22Rv1 (cell line): ENCODE measurements around the gene OR52D1.

Experiments used
- H3K27ac ChIP-seq: fragments of 450-650 bp; 2 replicates; pipeline ENCODE4 v1.5.1; 2017
- ZFX ChIP-seq: fragments of 450-650 bp; IDR thresholded peaks from 2 replicates; pipeline ENCODE4 v1.6.1; 2017; ENCODE audit warnings: antibody characterized with exemption, borderline replicate concordance
- TF ChIP-seq, protein P1 (sequence below): fragments of 450-650 bp; IDR thresholded peaks from 2 replicates; pipeline ENCODE4 v1.5.1; 2017; ENCODE audit warnings: mild to moderate bottlenecking

OR52D1 gene

DNA sequence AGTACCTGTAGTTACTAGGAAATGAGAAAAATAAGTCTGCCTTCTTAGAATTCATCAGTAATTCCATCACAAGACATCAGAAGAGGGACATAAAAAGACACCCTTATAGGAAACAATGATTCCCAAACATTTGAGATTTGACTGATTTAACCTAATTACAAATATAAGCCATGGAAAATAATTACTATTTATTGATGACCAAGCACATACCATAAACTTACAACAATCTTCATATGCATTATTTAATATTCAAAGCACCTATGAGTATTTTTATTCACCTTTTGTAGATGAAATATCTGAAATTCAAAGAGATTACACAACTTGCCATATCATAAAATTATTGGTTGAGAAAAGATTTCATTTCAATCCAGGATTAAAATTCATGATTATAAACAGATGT lies 14.6 kb upstream of the OR52D1 start:
- TF ChIP-seq ZFX, result no peak
- TF ChIP-seq, protein P1, sequence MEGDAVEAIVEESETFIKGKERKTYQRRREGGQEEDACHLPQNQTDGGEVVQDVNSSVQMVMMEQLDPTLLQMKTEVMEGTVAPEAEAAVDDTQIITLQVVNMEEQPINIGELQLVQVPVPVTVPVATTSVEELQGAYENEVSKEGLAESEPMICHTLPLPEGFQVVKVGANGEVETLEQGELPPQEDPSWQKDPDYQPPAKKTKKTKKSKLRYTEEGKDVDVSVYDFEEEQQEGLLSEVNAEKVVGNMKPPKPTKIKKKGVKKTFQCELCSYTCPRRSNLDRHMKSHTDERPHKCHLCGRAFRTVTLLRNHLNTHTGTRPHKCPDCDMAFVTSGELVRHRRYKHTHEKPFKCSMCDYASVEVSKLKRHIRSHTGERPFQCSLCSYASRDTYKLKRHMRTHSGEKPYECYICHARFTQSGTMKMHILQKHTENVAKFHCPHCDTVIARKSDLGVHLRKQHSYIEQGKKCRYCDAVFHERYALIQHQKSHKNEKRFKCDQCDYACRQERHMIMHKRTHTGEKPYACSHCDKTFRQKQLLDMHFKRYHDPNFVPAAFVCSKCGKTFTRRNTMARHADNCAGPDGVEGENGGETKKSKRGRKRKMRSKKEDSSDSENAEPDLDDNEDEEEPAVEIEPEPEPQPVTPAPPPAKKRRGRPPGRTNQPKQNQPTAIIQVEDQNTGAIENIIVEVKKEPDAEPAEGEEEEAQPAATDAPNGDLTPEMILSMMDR, result no peak
- no peak overlapping the region for H3K27ac ChIP-seq

DNA sequence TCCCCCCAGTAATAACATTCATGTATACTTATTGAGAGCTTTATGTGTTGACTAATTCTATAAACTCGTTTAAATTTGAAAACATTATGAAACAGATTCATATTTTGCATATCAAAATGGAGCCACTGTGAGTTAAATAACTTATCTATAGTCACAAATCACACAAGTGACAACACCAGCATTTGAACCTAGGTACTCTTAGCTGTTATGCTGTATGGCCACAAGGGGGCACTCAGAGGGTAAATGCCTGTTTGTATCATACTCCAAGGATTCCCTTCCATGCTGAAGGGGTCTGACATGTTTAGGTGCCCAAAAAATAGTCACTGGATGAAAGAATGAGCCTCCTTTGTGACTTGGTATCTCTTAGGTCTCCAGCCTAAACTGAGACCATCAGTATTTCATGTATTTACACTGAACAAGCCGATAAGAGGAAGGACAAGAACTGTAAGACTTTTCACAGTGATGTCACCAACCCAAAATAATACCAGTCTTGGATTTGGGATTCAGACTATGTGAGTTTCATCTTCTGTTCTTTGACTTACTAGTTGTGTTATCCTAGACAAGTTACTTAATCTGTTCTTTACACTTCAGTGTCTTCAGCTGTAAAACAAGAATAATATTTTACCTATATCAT lies 12.2 kb upstream of the OR52D1 start:
- H3K27ac ChIP-seq, result no peak overlapping the region
- no peak for TF ChIP-seq ZFX
- TF ChIP-seq, protein P1, result peak; percentile 85

DNA sequence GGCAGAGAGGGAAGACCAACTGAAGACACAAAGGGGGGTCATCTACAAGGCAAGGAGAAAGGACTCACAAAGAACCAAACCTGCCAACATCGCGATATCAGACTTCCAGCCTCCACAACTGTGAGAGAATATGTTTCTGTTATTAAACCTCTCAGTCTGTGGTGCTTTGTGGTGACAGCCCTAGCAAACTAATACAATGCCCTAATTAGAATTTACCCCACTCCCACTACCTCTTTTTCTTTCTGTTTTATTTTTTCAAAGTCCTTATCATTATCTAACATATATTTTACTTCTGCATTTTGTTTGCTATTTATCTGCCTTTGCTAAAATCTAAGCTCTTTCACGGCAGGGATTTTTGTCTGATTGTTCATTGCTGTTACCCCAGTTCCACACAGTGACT lies 2.5 kb upstream of the OR52D1 start:
- H3K27ac ChIP-seq, result no peak overlapping the region
- TF ChIP-seq ZFX, result no peak
- TF ChIP-seq, protein P1, result no peak

DNA sequence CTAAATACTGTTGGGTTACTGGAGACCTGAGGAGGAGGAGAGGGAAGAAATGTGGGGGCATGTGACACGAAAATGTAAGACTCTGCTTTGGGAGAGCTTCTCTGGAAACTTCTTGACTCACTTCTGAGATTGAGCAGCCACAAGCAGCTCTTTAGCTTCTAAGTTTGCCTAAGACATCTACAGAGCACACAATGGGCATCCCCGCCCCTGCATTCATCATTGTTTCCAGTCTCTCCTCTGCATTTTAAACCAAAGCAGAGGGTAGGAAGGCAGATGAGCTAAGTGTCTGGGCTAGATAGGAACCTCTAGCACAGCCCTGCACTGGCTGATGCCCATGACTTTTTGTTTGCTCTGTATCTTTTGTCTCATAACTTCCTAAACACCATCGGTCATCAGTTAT lies 2.1 kb upstream of the OR52D1 start:
- TF ChIP-seq, protein P1, result no peak

DNA sequence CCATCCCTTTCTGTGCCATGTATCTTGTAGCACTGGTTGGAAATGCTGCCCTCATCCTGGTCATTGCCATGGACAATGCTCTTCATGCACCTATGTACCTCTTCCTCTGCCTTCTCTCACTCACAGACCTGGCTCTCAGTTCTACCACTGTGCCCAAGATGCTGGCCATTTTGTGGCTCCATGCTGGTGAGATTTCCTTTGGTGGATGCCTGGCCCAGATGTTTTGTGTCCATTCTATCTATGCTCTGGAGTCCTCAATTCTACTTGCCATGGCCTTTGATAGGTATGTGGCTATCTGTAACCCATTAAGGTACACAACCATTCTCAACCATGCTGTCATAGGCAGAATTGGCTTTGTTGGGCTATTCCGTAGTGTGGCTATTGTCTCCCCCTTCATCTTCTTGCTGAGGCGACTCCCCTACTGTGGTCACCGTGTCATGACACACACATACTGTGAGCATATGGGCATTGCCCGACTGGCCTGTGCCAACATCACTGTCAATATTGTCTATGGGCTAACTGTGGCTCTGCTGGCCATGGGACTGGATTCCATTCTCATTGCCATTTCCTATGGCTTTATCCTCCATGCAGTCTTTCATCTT lies 414 bp downstream of the OR52D1 start:
- no peak for TF ChIP-seq ZFX
- TF ChIP-seq, protein P1, result no peak
- no peak overlapping the region for H3K27ac ChIP-seq

More for the DNA sequence above, 2.1 kb upstream of the OR52D1 start:
- H3K27ac ChIP-seq, result no peak overlapping the region

DNA sequence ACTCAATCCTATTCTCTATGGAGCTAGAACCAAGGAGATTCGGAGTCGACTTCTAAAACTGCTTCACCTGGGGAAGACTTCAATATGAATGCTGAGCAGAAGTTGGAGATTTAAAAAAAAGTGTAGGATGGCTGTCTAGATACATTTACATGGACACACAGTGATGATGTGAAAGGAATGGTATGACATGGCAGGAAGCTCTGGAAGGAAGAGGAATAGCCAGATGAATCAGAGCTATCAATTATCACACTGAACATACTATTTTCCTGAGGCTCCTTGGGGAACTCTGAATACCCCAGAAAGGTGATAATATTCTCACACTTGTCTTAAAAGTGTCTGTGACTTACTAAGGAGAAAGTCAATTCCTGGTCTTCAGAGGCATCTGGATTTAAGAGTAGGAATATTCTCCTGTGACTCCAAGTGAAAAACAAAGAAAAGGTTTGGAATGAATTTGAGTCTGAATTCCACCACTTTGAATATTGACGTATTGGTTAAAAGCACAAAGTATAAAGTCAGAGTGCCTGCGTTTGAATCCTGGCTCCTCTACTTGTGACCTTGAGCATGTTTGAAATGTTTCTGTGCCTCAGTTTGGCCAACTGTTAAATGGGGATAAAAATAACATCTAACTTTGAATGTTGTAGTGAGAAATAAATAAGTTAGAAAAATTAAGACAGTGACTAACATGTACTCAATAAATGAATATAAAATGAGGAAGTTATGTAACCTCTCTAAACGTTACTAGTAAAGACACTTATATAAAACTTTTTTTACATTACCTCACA lies 1.3 kb downstream of the OR52D1 start:
- H3K27ac ChIP-seq, result no peak overlapping the region
- no peak for TF ChIP-seq ZFX
- TF ChIP-seq, protein P1, result no peak

DNA sequence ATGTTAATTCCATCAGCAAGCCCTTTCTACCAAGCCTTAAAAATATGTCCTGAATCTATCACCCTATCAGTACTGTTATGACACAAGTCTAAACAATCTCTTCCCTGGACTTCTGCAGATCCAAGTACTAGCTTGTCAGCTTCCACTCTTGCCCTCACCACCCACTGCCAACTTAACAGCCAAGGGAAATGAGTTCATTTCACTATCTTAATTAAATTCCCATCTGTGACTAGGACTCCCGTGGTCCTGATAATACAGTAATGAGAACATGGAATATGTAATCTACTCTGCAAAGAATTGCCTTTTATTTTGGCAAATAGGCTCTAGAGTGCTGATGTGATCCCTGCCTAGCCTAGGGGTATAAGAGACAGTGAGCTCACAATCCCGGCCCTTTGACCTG lies 11.2 kb downstream of the OR52D1 start:
- TF ChIP-seq, protein P1, result no peak
- no peak for TF ChIP-seq ZFX

More for the DNA sequence above, 11.2 kb downstream of the OR52D1 start:
- no peak overlapping the region for H3K27ac ChIP-seq
